ENCODE measurements around the gene ZBTB18. TPM values are rescaled to one million over a fixed set of nuclear protein-coding genes. Genes with fewer than 3 reads are reported as not detected.

The ZBTB18 gene
- total and polyA plus RNA-seq, 10 donors, result 17.2 to 43.0 (median 32.8) TPM

DNA sequence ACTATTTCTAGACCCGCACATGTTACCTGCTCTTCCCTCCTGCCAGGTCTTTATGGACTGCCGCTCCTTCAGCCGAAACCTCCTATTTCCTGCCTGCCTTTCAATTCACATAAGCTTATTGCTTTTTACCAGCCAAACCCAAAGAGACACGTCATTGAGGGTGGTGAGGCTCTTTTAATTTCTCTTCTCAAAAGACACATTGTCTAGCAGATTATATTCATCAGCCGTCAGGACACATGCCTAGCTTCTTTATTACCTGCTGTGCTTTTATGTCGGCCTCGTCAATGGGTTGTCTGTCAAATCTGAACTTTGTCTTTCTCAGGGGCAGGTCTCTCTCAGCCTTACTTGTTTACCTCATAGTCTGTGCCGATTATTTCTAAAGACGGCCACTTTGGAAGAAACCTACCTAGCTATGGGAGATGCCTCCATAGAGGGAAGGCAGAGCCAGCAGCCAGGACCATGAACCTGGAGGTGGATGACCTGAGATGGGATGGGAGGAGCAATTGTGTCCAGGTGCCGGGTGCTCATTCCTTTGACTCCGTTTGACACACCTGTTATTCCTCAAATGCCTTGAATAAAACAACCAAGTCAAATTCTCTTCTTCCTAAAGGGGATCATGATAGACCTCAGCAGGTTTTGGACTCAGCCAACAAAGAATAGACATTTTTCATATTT lies 42.0 kb downstream of the ZBTB18 start:
- no peak overlapping the region for H3K27ac ChIP-seq
- H3K9me3 ChIP-seq, result no peaks in the 10 kb centered on the region
- no peaks in the 10 kb centered on the region for H3K27me3 ChIP-seq (replicated peaks in 1 of 7)
- intact Hi-C loops (cut with DNase I; ENCODE audit: low total_unique reads), result no loop called here
- 81 to 87% (median 83%) methylated on average over 11 of the region's 11 CpGs for whole genome bisulfite sequencing, 5 donors
- TF ChIP-seq POLR2A (IDR thresholded peaks at IDR 0.05), result no peak
- no peak for TF ChIP-seq POLR2AphosphoS5 (IDR thresholded peaks at IDR 0.05)
- TF ChIP-seq, protein P1, sequence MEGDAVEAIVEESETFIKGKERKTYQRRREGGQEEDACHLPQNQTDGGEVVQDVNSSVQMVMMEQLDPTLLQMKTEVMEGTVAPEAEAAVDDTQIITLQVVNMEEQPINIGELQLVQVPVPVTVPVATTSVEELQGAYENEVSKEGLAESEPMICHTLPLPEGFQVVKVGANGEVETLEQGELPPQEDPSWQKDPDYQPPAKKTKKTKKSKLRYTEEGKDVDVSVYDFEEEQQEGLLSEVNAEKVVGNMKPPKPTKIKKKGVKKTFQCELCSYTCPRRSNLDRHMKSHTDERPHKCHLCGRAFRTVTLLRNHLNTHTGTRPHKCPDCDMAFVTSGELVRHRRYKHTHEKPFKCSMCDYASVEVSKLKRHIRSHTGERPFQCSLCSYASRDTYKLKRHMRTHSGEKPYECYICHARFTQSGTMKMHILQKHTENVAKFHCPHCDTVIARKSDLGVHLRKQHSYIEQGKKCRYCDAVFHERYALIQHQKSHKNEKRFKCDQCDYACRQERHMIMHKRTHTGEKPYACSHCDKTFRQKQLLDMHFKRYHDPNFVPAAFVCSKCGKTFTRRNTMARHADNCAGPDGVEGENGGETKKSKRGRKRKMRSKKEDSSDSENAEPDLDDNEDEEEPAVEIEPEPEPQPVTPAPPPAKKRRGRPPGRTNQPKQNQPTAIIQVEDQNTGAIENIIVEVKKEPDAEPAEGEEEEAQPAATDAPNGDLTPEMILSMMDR (IDR thresholded peaks at IDR 0.05 in 8 of 11, conservative IDR thresholded peaks at IDR 0.05 in 3 of 11), result no peak
- no peaks in the 10 kb centered on the region for H3K36me3 ChIP-seq
- no peaks in the 10 kb centered on the region for H3K4me1 ChIP-seq
- H3K4me3 ChIP-seq, result no peak overlapping the region
- no peak for DNase-seq

DNA sequence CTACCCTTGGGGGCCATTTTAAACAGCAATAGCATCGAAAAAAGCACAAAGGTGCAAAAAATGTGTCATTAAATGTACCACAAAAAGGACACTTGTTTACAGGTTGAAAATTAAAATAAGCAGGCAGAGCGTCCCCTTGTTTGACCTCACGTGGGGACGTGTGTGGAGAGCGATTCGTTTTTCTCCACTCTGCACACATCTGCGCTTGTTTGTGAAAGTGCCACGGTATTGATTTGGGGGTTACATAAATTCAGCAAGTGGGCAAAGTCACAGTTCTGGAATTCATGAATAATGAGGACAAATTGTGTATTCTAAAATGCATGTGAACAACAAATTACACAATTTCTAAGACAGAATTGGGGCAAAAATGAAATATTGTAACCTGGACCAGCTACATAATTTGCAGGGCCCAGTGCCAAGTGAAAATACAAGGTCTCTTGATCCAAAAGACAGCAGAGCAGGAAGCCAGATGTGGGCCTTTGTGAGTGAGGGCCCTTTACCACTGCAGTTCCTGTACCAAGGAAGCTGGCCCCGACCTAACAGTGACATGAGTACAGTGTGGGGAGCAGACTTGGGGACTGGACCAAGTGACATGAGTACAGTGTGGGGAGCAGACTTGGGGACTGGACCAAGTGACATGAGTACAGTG lies 43.9 kb downstream of the ZBTB18 start:
- TF ChIP-seq, protein P1 (IDR thresholded peaks at IDR 0.05 in 8 of 11, conservative IDR thresholded peaks at IDR 0.05 in 3 of 11), result no peak
- TF ChIP-seq POLR2AphosphoS5 (IDR thresholded peaks at IDR 0.05), result no peak
- Histone ChIP-seq H3K9me3 (no peaks in the 10 kb centered on the region), H3K36me3 (no peaks in the 10 kb centered on the region), H3K4me3 (no peak overlapping the region), H3K27me3 (replicated peaks in 1 of 7) (peaks cover 0 to 13% (median 0%) of the 10 kb centered on the region in 7 donors), H3K4me1 (peaks cover 0 to under 1% (median 0%) of the 10 kb centered on the region in 6 donors), H3K27ac (no peak overlapping the region)
- WGBS, 5 donors, result 80 to 86% (median 86%) methylated on average over 9 of the region's 9 CpGs
- no peak for DNase-seq
- intact Hi-C loops (cut with DNase I; ENCODE audit: low total_unique reads), result no loop called here

DNA sequence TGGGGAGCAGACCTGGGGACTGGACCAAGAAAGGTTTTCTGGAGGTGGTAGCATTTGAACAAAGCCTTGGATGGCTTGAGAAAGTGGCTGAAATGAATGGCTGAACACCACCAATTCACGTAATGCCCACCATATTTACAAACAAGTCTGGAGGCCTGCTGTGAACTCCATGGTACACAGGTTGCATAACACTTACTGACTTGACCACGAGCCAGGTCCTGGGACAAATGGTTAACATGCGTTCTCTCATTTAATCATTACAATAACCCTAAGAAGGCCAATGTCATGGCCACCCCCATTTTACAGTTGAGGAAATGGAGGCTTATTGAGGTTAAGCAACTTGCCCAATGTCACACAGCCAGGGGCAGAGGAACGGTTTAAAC lies 44.4 kb downstream of the ZBTB18 start:
- H3K27me3 ChIP-seq (replicated peaks in 1 of 7), result peaks cover 0 to 16% (median 4%) of the 10 kb centered on the region in 7 donors
- no peak overlapping the region for H3K27ac ChIP-seq
- H3K4me3 ChIP-seq, result no peak overlapping the region
- no peaks in the 10 kb centered on the region for H3K36me3 ChIP-seq
- DNase-seq, result no peak
- H3K4me1 ChIP-seq, result peaks cover 0 to 6% (median 2%) of the 10 kb centered on the region in 6 donors
- H3K9me3 ChIP-seq, result no peaks in the 10 kb centered on the region
- 76 to 84% (median 78%) methylated on average over 4 of the region's 4 CpGs for WGBS, 5 donors
- TF ChIP-seq POLR2A (IDR thresholded peaks at IDR 0.05) (no peak), POLR2AphosphoS5 (IDR thresholded peaks at IDR 0.05) (no peak)
- TF ChIP-seq, protein P1 (IDR thresholded peaks at IDR 0.05 in 8 of 11, conservative IDR thresholded peaks at IDR 0.05 in 3 of 11), result no peak
- intact Hi-C loops (cut with DNase I; ENCODE audit: low total_unique reads), result no loop called here

DNA sequence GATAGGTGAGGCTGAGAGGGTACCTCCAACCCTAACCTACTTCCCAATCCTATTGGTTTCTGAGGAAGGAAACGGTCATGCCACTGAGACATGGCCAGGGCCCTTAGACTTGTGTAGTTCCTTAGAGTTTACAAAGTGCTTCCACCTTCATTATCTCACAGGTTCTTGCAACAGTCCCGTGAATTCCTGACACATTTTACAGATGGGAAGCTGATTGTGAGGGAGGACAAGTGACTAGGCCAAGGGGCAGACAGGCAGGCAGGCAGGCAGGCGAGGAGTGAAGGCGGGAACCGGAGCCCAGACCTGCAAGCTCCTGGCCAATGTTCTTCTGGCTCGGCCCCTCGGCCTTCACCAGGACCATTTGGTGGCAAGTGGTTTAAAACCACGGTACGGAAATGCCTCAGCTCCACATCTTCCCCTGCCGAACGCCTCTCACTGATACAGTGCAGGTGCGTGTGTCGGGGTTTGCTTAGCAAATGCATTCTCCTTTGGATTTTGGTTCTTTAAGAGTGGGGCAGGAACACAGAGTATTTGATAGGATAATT lies 45.1 kb downstream of the ZBTB18 start:
- TF ChIP-seq POLR2AphosphoS5 (IDR thresholded peaks at IDR 0.05) (no peak), POLR2A (IDR thresholded peaks at IDR 0.05) (no peak)
- TF ChIP-seq, protein P1 (IDR thresholded peaks at IDR 0.05 in 8 of 11, conservative IDR thresholded peaks at IDR 0.05 in 3 of 11), result no peak

More for the DNA sequence above, 45.1 kb downstream of the ZBTB18 start:
- 73 to 90% (median 88%) methylated on average over 13 of the region's 13 CpGs for WGBS, 5 donors
- no peak overlapping the region for H3K27ac ChIP-seq
- peaks cover 0 to 22% (median 5%) of the 10 kb centered on the region in 7 donors for H3K27me3 ChIP-seq (replicated peaks in 1 of 7)
- H3K4me1 ChIP-seq, result peaks cover 0 to 12% (median 5%) of the 10 kb centered on the region in 6 donors
- no peaks in the 10 kb centered on the region for H3K36me3 ChIP-seq
- DNase-seq, result no peak
- H3K4me3 ChIP-seq, result no peak overlapping the region
- intact Hi-C loops (cut with DNase I; ENCODE audit: low total_unique reads), result no loop called here
- H3K9me3 ChIP-seq, result no peaks in the 10 kb centered on the region

Measured in spleen (tissue), 11 donors.